Measurements from ENCODE around the gene DIAPH3.

Gene DIAPH3

GRCh38 chr13:59728896-59729545 lies 434.7 kb downstream of the DIAPH3 start:
- H3K4me3 ChIP-seq (ENCODE audit: low read length): no peak overlapping the region
- no peak for DNase-seq (ENCODE audit: low read depth, low spot score)

- no peak overlapping the region for H3K4me3 ChIP-seq (ENCODE audit: low read length)
These were observed 441.5 kb downstream of the DIAPH3 start for GRCh38 chr13:59721926-59722910.

GRCh38 chr13:59715611-59716010 lies 448.1 kb downstream of the DIAPH3 start:
- DNase-seq (ENCODE audit: low read depth, low spot score): no peak
- no peak overlapping the region for H3K4me3 ChIP-seq (ENCODE audit: low read length)

More at GRCh38 chr13:59721926-59722910, 441.5 kb downstream of the DIAPH3 start:
- peak; percentile 61 for DNase-seq (ENCODE audit: low read depth, low spot score)

GRCh38 chr13:59710996-59711701 lies 452.6 kb downstream of the DIAPH3 start:
- no peak for DNase-seq (ENCODE audit: low read depth, low spot score)
- no peak overlapping the region for H3K4me3 ChIP-seq (ENCODE audit: low read length)

GRCh38 chr13:59710416-59710815 lies 453.3 kb downstream of the DIAPH3 start:
- DNase-seq (ENCODE audit: low read depth, low spot score): no peak
- no peak overlapping the region for H3K4me3 ChIP-seq (ENCODE audit: low read length)

GRCh38 chr13:59706101-59706976 lies 457.4 kb downstream of the DIAPH3 start:
- DNase-seq (ENCODE audit: low read depth, low spot score): no peak
- no peak overlapping the region for H3K4me3 ChIP-seq (ENCODE audit: low read length)

GRCh38 chr13:59702269-59702668 lies 461.5 kb downstream of the DIAPH3 start:
- H3K4me3 ChIP-seq (ENCODE audit: low read length): no peak overlapping the region
- no peak for DNase-seq (ENCODE audit: low read depth, low spot score)

- H3K4me3 ChIP-seq (ENCODE audit: low read length): no peak overlapping the region
- no peak for DNase-seq (ENCODE audit: low read depth, low spot score)
These were observed 462.5 kb downstream of the DIAPH3 start for GRCh38 chr13:59701261-59701660.

GRCh38 chr13:59700281-59700680 lies 463.4 kb downstream of the DIAPH3 start:
- no peak overlapping the region for H3K4me3 ChIP-seq (ENCODE audit: low read length)
- no peak for DNase-seq (ENCODE audit: low read depth, low spot score)

- no peak overlapping the region for H3K4me3 ChIP-seq (ENCODE audit: low read length)
- no peak for DNase-seq (ENCODE audit: low read depth, low spot score)
These were observed 467.5 kb downstream of the DIAPH3 start for GRCh38 chr13:59696271-59696670.

GRCh38 chr13:59691501-59692066 lies 472.1 kb downstream of the DIAPH3 start:
- H3K4me3 ChIP-seq (ENCODE audit: low read length): no peak overlapping the region
- no peak for DNase-seq (ENCODE audit: low read depth, low spot score)

GRCh38 chr13:59690857-59691500 lies 472.7 kb downstream of the DIAPH3 start:
- H3K4me3 ChIP-seq (ENCODE audit: low read length): no peak overlapping the region
- DNase-seq (ENCODE audit: low read depth, low spot score): no peak

- no peak for DNase-seq (ENCODE audit: low read depth, low spot score)
- no peak overlapping the region for H3K4me3 ChIP-seq (ENCODE audit: low read length)
These were observed 474.7 kb downstream of the DIAPH3 start for GRCh38 chr13:59689057-59689456.

GRCh38 chr13:59686798-59687394 lies 476.8 kb downstream of the DIAPH3 start:
- H3K4me3 ChIP-seq (ENCODE audit: low read length): no peak overlapping the region
- DNase-seq (ENCODE audit: low read depth, low spot score): no peak

- no peak for DNase-seq (ENCODE audit: low read depth, low spot score)
These were observed 479.6 kb downstream of the DIAPH3 start for GRCh38 chr13:59684105-59684504.

GRCh38 chr13:59681636-59682311 lies 482.0 kb downstream of the DIAPH3 start:
- no peak for DNase-seq (ENCODE audit: low read depth, low spot score)
- H3K4me3 ChIP-seq (ENCODE audit: low read length): no peak overlapping the region

More at GRCh38 chr13:59684105-59684504, 479.6 kb downstream of the DIAPH3 start:
- H3K4me3 ChIP-seq (ENCODE audit: low read length): no peak overlapping the region

- no peak overlapping the region for H3K4me3 ChIP-seq (ENCODE audit: low read length)
- peak; percentile 12 for DNase-seq (ENCODE audit: low read depth, low spot score)
These were observed 483.2 kb downstream of the DIAPH3 start for GRCh38 chr13:59680429-59681024.

Measured in Jurkat, Clone E6-1 (cell line).